Cardiac fibroblast (primary cell): Measurements from ENCODE around the gene CXCR5.

Source experiments
- DNase-seq, 2 donors: peaks; one replicate each; pipeline versions ENCODE4 v3.0.0 to v3.0.0-alpha.2; 2010; ENCODE audit warnings: low read depth in 2 of 2
- H3K4me3 ChIP-seq, 2 donors: replicated peaks in 1 of 2; 1 replicate in 1 of 2; 2 replicates in 1 of 2; pipeline ENCODE4 v1.5.1; 2011; ENCODE audit warnings: low read depth in 2 of 2, low read length in 2 of 2, mild to moderate bottlenecking in 2 of 2, moderate library complexity in 1 of 2
- CTCF ChIP-seq: IDR thresholded peaks from one replicate; pipeline ENCODE4 v1.5.1; 2011; ENCODE audit warnings: low read depth, mild to moderate bottlenecking, low read length, inconsistent platforms

The CXCR5 gene

GRCh38 chr11:118913411-118914125, 29.9 kb downstream of the CXCR5 start:
- no peak for TF ChIP-seq CTCF
- H3K4me3 ChIP-seq, result no peak overlapping the region
- DNase-seq, result no peak

GRCh38 chr11:118914178-118914918, 30.7 kb downstream of the CXCR5 start:
- H3K4me3 ChIP-seq, result no peak overlapping the region
- TF ChIP-seq CTCF, result no peak
- DNase-seq, result peak in 1 of 2 donors; percentile 36

GRCh38 chr11:118914987-118915386, 31.3 kb downstream of the CXCR5 start:
- H3K4me3 ChIP-seq, result no peak overlapping the region
- DNase-seq, result no peak
- TF ChIP-seq CTCF, result no peak

GRCh38 chr11:118915396-118915795, 31.7 kb downstream of the CXCR5 start:
- no peak overlapping the region for H3K4me3 ChIP-seq
- no peak for DNase-seq
- TF ChIP-seq CTCF, result no peak

GRCh38 chr11:118915941-118916841, 32.5 kb downstream of the CXCR5 start:
- TF ChIP-seq CTCF, result no peak
- no peak for DNase-seq
- peak overlapping the region; percentile 17 to 27 for H3K4me3 ChIP-seq

GRCh38 chr11:118916842-118917388, 33.2 kb downstream of the CXCR5 start:
- peak overlapping the region; percentile 17 to 27 for H3K4me3 ChIP-seq
- peak; percentile 81 to 94 for DNase-seq
- no peak for TF ChIP-seq CTCF
